GM19438 (cell line): ENCODE results near the gene DOCK3.
"Not testable (repeated sequence)": the region's sequence is repeated elsewhere in the genome, so short reads cannot be mapped to it uniquely, and the experiment has no call there.

Experiments used
- ATAC-seq: cut with Tn5 transposase; IDR thresholded peaks from one replicate; pipeline ENCODE4 v1.9.1; 2021; ENCODE audit warnings: low read depth; ENCODE audit not compliant: unreplicated experiment

Gene DOCK3

GRCh38 chr3:50649451-50649931 is 25.2 kb upstream of the DOCK3 start:
- no peak for ATAC-seq

GRCh38 chr3:50650018-50650417 is 24.7 kb upstream of the DOCK3 start:
- ATAC-seq = no peak

- ATAC-seq = no peak
Observed at GRCh38 chr3:50651445-50651844, 23.3 kb upstream of the DOCK3 start.

- no peak for ATAC-seq
Observed at GRCh38 chr3:50651920-50652529, 22.7 kb upstream of the DOCK3 start.

- ATAC-seq = no peak
Observed at GRCh38 chr3:50652709-50653108, 22.0 kb upstream of the DOCK3 start.

GRCh38 chr3:50653937-50654595 is 20.7 kb upstream of the DOCK3 start:
- no peak for ATAC-seq

- ATAC-seq = no peak
Observed at GRCh38 chr3:50655009-50655830, 19.5 kb upstream of the DOCK3 start.

GRCh38 chr3:50656417-50657195 is 18.1 kb upstream of the DOCK3 start:
- ATAC-seq = no peak

GRCh38 chr3:50657407-50657806 is 17.3 kb upstream of the DOCK3 start:
- no peak for ATAC-seq

GRCh38 chr3:50657816-50658215 is 16.9 kb upstream of the DOCK3 start:
- no peak for ATAC-seq

- ATAC-seq = no peak
Observed at GRCh38 chr3:50658416-50658815, 16.3 kb upstream of the DOCK3 start.

- no peak for ATAC-seq
Observed at GRCh38 chr3:50658831-50659230, 15.9 kb upstream of the DOCK3 start.

GRCh38 chr3:50660386-50660785 is 14.3 kb upstream of the DOCK3 start:
- ATAC-seq = no peak

GRCh38 chr3:50661321-50661837 is 13.3 kb upstream of the DOCK3 start:
- no peak for ATAC-seq

- ATAC-seq = no peak
Observed at GRCh38 chr3:50662408-50662807, 12.3 kb upstream of the DOCK3 start.

- ATAC-seq = no peak
Observed at GRCh38 chr3:50665081-50665840, 9.5 kb upstream of the DOCK3 start.

GRCh38 chr3:50665841-50666115 is 8.9 kb upstream of the DOCK3 start:
- not testable (repeated sequence) for ATAC-seq

- ATAC-seq = no peak
Observed at GRCh38 chr3:50666837-50667236, 7.9 kb upstream of the DOCK3 start.

- no peak for ATAC-seq
Observed at GRCh38 chr3:50671331-50671730, 3.4 kb upstream of the DOCK3 start.

GRCh38 chr3:50672656-50673055 is 2.1 kb upstream of the DOCK3 start:
- ATAC-seq = no peak
